PC-9 (cell line): ENCODE measurements around the gene PLEKHG4B. TPM values are rescaled to one million over a fixed set of nuclear protein-coding genes. Genes with fewer than 3 reads are reported as not detected.

ENCODE experiments used
- BruUV-seq: library from RNA; stranded (reverse); fragments of 400-500 nt; replicated peaks from 2 replicates; lab custom pipeline; 2021; lab: Mats Ljungman, UMichigan
- CTCF ChIA-PET: fragments of 300-600 bp; sonication (Branson Sonifier 250); formaldehyde crosslinking; loops from one replicate; lab custom pipeline; 2022; ENCODE audit warnings: antibody characterized with exemption; lab: Charles Lee
- POLR2A ChIA-PET: fragments of 300-600 bp; sonication (Branson Sonifier 250); formaldehyde crosslinking; loops from one replicate; lab custom pipeline; 2022; ENCODE audit warnings: antibody characterized with exemption; ENCODE audit not compliant: unreplicated experiment; lab: Charles Lee
- DNase-seq, 2 experiments: peaks; one replicate each; pipeline versions ENCODE4 v3.0.0 to v3.0.0-alpha.2; 2015 to 2022; ENCODE audit warnings: mixed read lengths in 1 of 2
- H2AFZ ChIP-seq: fragments of 200-600 bp; sonication (generic); 2 replicates; pipeline ENCODE4 v1.8.1; 2017; ENCODE audit warnings: antibody characterized with exemption
- H3F3A ChIP-seq: fragments of 200-600 bp; sonication (generic); 2 replicates; pipeline ENCODE4 v1.8.1; 2017; ENCODE audit warnings: antibody characterized with exemption, mild to moderate bottlenecking, low read depth; ENCODE audit not compliant: insufficient read depth
- H3K27ac ChIP-seq: fragments of 200-600 bp; sonication (generic); 2 replicates; pipeline ENCODE4 v1.6.1; 2016; ENCODE audit warnings: mixed run types
- H3K27me3 ChIP-seq: fragments of 200-600 bp; sonication (generic); 2 replicates; pipeline ENCODE4 v1.6.1; 2016; ENCODE audit warnings: low read depth, mixed run types; ENCODE audit not compliant: insufficient read depth
- H3K36me3 ChIP-seq: fragments of 200-600 bp; sonication (generic); 2 replicates; pipeline ENCODE4 v1.6.1; 2016; ENCODE audit warnings: low read depth, mixed run types
- H3K4me1 ChIP-seq: fragments of 200-600 bp; sonication (generic); replicated peaks from 2 replicates; pipeline ENCODE4 v1.6.1; 2016; ENCODE audit warnings: mixed run types; ENCODE audit not compliant: insufficient read depth
- H3K4me2 ChIP-seq: fragments of 200-600 bp; sonication (generic); 2 replicates; pipeline ENCODE4 v1.6.1; 2017; ENCODE audit warnings: mixed run types
- H3K4me3 ChIP-seq: fragments of 200-600 bp; sonication (generic); 2 replicates; pipeline ENCODE4 v1.6.1; 2016; ENCODE audit warnings: mixed run types
- H3K79me2 ChIP-seq: fragments of 200-600 bp; sonication (generic); 2 replicates; pipeline ENCODE4 v1.6.1; 2017; ENCODE audit warnings: low read depth, mixed run types
- H3K9me2 ChIP-seq: fragments of 200-600 bp; sonication (generic); 2 replicates; pipeline ENCODE4 v1.8.1; 2017; ENCODE audit warnings: mild to moderate bottlenecking; ENCODE audit not compliant: insufficient read depth
- H3K9me3 ChIP-seq: fragments of 200-600 bp; sonication (generic); 2 replicates; pipeline ENCODE4 v1.8.1; 2016; ENCODE audit warnings: low read depth; ENCODE audit not compliant: insufficient read depth
- H4K20me1 ChIP-seq: fragments of 200-600 bp; sonication (generic); 2 replicates; pipeline ENCODE4 v1.8.1; 2017; ENCODE audit not compliant: insufficient read depth
- EZH2 ChIP-seq: fragments of 200-600 bp; sonication (generic); IDR thresholded peaks from 2 replicates; pipeline ENCODE4 v1.8.0; 2017; ENCODE audit warnings: antibody characterized with exemption, low read depth
- intact Hi-C: fragments of 100-400 bp; cut with micrococcal nuclease; formaldehyde crosslinking; loops from one replicate; pipeline ENCODE4 v1.10.0; 2022; ENCODE audit not compliant: unreplicated experiment
- total RNA-seq: library from RNA; stranded (reverse); gene quantifications from 2 replicates; pipeline ENCODE4 v1.2.3, GENCODE V29; 2021
- TF ChIP-seq, protein P1 (sequence below): fragments of 200-600 bp; sonication (generic); conservative IDR thresholded peaks from 2 replicates; pipeline ENCODE4 v1.6.1; 2017; ENCODE audit warnings: mixed run types, antibody characterized with exemption, mild to moderate bottlenecking, moderate library complexity

The PLEKHG4B gene
- total RNA-seq, 1 experiment from 2014 or later, result not detected

- no peak for DNase-seq
- Histone ChIP-seq H3K4me3 (no peak overlapping the region), H3K9me2 (no peaks in the 10 kb centered on the region), H3K79me2 (no peaks in the 10 kb centered on the region), H3K4me2 (no peak overlapping the region), H3K9me3 (no peaks in the 10 kb centered on the region), H2AFZ (no peak overlapping the region), H3K36me3 (no peaks in the 10 kb centered on the region), H3K4me1 (no peaks in the 10 kb centered on the region), H3K27me3 (peaks cover 14% of the 10 kb centered on the region; the same call in 1 of the 2 replicates), H3F3A (no peaks in the 10 kb centered on the region; the same call in 1 of the 2 replicates), H4K20me1 (peaks cover 20% of the 10 kb centered on the region), H3K27ac (no peak overlapping the region)
- intact Hi-C loops, result no loop called here
- no TSS peak for BruUV-seq
- POLR2A ChIA-PET, result no interaction called here
- CTCF ChIA-PET, result interaction anchor here (0.7 kb wide), 1 partner anchor 12 kb away, joined by 9 read pairs; no protein-coding TSS in a partner anchor
- TF ChIP-seq, protein P1, sequence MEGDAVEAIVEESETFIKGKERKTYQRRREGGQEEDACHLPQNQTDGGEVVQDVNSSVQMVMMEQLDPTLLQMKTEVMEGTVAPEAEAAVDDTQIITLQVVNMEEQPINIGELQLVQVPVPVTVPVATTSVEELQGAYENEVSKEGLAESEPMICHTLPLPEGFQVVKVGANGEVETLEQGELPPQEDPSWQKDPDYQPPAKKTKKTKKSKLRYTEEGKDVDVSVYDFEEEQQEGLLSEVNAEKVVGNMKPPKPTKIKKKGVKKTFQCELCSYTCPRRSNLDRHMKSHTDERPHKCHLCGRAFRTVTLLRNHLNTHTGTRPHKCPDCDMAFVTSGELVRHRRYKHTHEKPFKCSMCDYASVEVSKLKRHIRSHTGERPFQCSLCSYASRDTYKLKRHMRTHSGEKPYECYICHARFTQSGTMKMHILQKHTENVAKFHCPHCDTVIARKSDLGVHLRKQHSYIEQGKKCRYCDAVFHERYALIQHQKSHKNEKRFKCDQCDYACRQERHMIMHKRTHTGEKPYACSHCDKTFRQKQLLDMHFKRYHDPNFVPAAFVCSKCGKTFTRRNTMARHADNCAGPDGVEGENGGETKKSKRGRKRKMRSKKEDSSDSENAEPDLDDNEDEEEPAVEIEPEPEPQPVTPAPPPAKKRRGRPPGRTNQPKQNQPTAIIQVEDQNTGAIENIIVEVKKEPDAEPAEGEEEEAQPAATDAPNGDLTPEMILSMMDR, result no peak
- TF ChIP-seq EZH2, result no peak
Observed at GRCh38 chr5:197892-198489, 106.0 kb downstream of the PLEKHG4B start.

DNA sequence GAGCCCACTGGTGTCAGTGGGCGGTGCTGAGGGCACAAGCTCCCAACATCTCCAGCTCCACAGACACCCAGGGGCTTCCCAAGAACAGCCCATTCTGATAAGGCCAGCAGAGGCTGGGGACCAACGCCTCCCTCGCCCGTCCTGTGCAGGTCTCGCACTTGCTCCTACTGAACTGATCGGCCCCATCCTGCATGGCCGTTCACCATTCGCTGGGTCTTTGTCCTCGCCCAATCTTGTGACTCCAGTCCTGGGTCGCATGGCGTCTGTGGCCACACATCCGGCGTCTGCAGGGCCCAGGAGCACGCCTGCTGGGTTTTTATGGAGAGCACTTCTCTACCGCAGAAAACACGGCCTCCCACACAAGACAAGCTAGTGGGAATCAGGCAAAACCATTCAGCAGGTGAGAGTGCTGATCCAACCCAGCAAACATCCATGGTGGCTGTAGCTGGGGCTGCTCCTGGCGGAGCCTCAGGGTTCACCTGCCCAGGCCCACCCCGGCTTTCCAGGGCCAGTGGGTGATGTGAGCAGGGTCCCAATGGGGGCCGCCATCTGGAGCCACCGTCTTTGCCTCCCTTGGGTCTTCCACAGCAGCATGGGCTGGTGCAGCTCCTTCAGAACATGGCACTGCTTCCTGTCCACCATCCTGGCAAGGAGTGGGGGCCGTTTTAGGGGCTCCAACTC lies 106.7 kb downstream of the PLEKHG4B start:
- TF ChIP-seq, protein P1, result no peak
- TF ChIP-seq EZH2, result no peak
- Histone ChIP-seq H3F3A (no peaks in the 10 kb centered on the region; the same call in 1 of the 2 replicates), H3K27me3 (peaks cover 11% of the 10 kb centered on the region; the same call in 1 of the 2 replicates), H3K27ac (no peak overlapping the region), H3K79me2 (no peaks in the 10 kb centered on the region), H4K20me1 (peaks cover 20% of the 10 kb centered on the region), H3K36me3 (no peaks in the 10 kb centered on the region), H3K9me3 (no peaks in the 10 kb centered on the region), H3K4me2 (no peak overlapping the region), H3K4me1 (no peaks in the 10 kb centered on the region), H3K4me3 (no peak overlapping the region), H3K9me2 (no peaks in the 10 kb centered on the region), H2AFZ (no peak overlapping the region)
- no peak for DNase-seq
- BruUV-seq, result no TSS peak
- ChIA-PET CTCF (no interaction called here), POLR2A (no interaction called here)
- intact Hi-C loops, result no loop called here

DNA sequence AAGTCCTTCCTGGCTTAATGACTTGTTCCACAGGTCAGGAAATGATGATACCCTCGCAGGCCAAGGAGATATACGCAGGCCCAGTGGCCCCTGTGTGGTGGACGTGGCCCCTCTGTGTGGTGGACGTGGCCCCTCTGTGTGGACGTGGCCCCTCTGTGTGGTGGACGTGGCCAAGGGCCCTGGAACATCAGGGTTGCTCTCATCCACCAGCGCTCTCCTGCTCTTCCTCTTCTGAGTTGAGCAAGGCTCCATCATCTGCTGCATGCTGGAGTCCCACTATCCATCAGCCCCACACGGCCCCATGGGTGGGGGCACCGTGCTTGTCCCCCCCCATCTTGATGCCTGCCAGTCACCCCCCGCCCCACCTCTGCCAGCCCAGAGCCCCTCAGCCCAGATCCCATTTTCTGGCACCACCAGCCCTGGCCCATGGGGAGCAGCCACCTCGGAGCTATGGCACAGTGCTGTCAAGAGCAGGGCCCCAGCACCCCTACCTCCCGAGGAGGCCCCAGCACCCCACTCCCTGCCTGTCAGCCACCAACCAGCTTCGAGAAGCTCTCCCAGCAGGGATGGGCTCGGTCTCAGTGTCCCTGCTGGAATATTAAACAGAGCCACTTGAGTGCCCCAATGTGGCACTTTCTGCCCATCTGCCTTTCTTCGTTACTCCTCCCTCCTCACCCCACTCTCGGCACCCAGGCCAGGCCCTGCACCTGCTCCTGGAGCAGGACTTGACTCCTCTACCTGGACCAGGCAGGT lies 107.4 kb downstream of the PLEKHG4B start:
- intact Hi-C loops, result no loop called here
- H3F3A ChIP-seq, result no peaks in the 10 kb centered on the region; the same call in 1 of the 2 replicates
- POLR2A ChIA-PET, result no interaction called here

More for the DNA sequence above, 107.4 kb downstream of the PLEKHG4B start:
- no peaks in the 10 kb centered on the region for H3K79me2 ChIP-seq
- CTCF ChIA-PET, result no interaction called here
- peaks cover 6% of the 10 kb centered on the region; the same call in 1 of the 2 replicates for H3K27me3 ChIP-seq
- no peak overlapping the region for H3K4me2 ChIP-seq
- H3K36me3 ChIP-seq, result no peaks in the 10 kb centered on the region
- no peaks in the 10 kb centered on the region for H3K9me2 ChIP-seq
- no TSS peak for BruUV-seq
- no peaks in the 10 kb centered on the region for H3K4me1 ChIP-seq
- no peak overlapping the region for H3K4me3 ChIP-seq
- H2AFZ ChIP-seq, result no peak overlapping the region
- no peaks in the 10 kb centered on the region for H3K9me3 ChIP-seq
- H3K27ac ChIP-seq, result no peak overlapping the region
- H4K20me1 ChIP-seq, result peaks cover 20% of the 10 kb centered on the region
- TF ChIP-seq EZH2, result no peak
- TF ChIP-seq, protein P1, result no peak
- no peak for DNase-seq
